KBM-7 (cell line): Measurements from ENCODE around the gene CTNNB1.

Source experiments
- DNase-seq: peaks from one replicate; pipeline ENCODE4 v3.0.0-alpha.2; 2015
- in situ Hi-C: fragments of 300-500 bp; cut with MboI; formaldehyde crosslinking; loops from 2 replicates; pipeline ENCODE4 v1.14.3; 2020; ENCODE audit warnings: low sequenced_read_pairs, low pct_unique_long_range_greater_than_20kb, mixed read lengths

The CTNNB1 gene

GRCh38 chr3:41210966-41211365, 11.7 kb downstream of the CTNNB1 start:
- DNase-seq, result no peak
- in situ Hi-C loops, result no loop called here

GRCh38 chr3:41212088-41212487, 12.8 kb downstream of the CTNNB1 start:
- in situ Hi-C loops, result no loop called here
- DNase-seq, result no peak

- in situ Hi-C loops, result no loop called here
- DNase-seq, result no peak
Measured at GRCh38 chr3:41213588-41213987, 14.3 kb downstream of the CTNNB1 start.

- in situ Hi-C loops, result no loop called here
Measured at GRCh38 chr3:41216422-41216821, 17.1 kb downstream of the CTNNB1 start.

GRCh38 chr3:41216993-41217392, 17.7 kb downstream of the CTNNB1 start:
- DNase-seq, result no peak
- in situ Hi-C loops, result no loop called here

More at GRCh38 chr3:41216422-41216821, 17.1 kb downstream of the CTNNB1 start:
- no peak for DNase-seq

- no peak for DNase-seq
- in situ Hi-C loops, result no loop called here
Measured at GRCh38 chr3:41219424-41219823, 20.1 kb downstream of the CTNNB1 start.

- in situ Hi-C loops, result no loop called here
- DNase-seq, result no peak
Measured at GRCh38 chr3:41220906-41221677, 21.8 kb downstream of the CTNNB1 start.

GRCh38 chr3:41222012-41222411, 22.7 kb downstream of the CTNNB1 start:
- in situ Hi-C loops, result no loop called here
- DNase-seq, result no peak

GRCh38 chr3:41222501-41222900, 23.2 kb downstream of the CTNNB1 start:
- in situ Hi-C loops, result no loop called here
- DNase-seq, result no peak

GRCh38 chr3:41223078-41223477, 23.8 kb downstream of the CTNNB1 start:
- in situ Hi-C loops, result no loop called here
- no peak for DNase-seq

GRCh38 chr3:41223691-41224090, 24.4 kb downstream of the CTNNB1 start:
- DNase-seq, result no peak
- in situ Hi-C loops, result no loop called here

GRCh38 chr3:41224120-41224806, 25.0 kb downstream of the CTNNB1 start:
- in situ Hi-C loops, result no loop called here
- no peak for DNase-seq

- DNase-seq, result no peak
- in situ Hi-C loops, result no loop called here
Measured at GRCh38 chr3:41234823-41235721, 35.8 kb downstream of the CTNNB1 start.

- DNase-seq, result no peak
- in situ Hi-C loops, result no loop called here
Measured at GRCh38 chr3:41236228-41236627, 36.9 kb downstream of the CTNNB1 start.

- no peak for DNase-seq
- in situ Hi-C loops, result no loop called here
Measured at GRCh38 chr3:41237907-41238306, 38.6 kb downstream of the CTNNB1 start.

GRCh38 chr3:41239587-41239986, 40.3 kb downstream of the CTNNB1 start:
- in situ Hi-C loops, result no loop called here
- DNase-seq, result no peak

- DNase-seq, result no peak
- in situ Hi-C loops, result no loop called here
Measured at GRCh38 chr3:41241161-41241560, 41.9 kb downstream of the CTNNB1 start.

GRCh38 chr3:41241800-41242571, 42.7 kb downstream of the CTNNB1 start:
- in situ Hi-C loops, result no loop called here
- no peak for DNase-seq

GRCh38 chr3:41243183-41243582, 43.9 kb downstream of the CTNNB1 start:
- no peak for DNase-seq
- in situ Hi-C loops, result no loop called here
